ENCODE results near the gene VSTM2B. TPM values are rescaled to one million over a fixed set of nuclear protein-coding genes. Genes with fewer than 3 reads are reported as not detected.

Gene VSTM2B
- total RNA-seq, 1 experiment from 2014 or later, result not detected

GRCh38 chr19:29606420-29606747 lies 80.6 kb downstream of the VSTM2B start:
- Histone ChIP-seq H3K27ac (ENCODE audit: low read length) (peak overlapping the region; percentile 91), H3K9me3 (ENCODE audit: control insufficient read depth, insufficient read depth, low read depth, low read length) (no peaks in the 10 kb centered on the region), H3K4me1 (ENCODE audit: control insufficient read depth, insufficient read depth, low read length) (peaks cover 11% of the 10 kb centered on the region), H3K27me3 (ENCODE audit: control insufficient read depth, insufficient read depth, low read length) (no peaks in the 10 kb centered on the region), H3K4me3 (ENCODE audit: low read depth in 2 of 2, low read length in 2 of 2) (peak overlapping the region; percentile 91 to 93), H3K36me3 (ENCODE audit: control insufficient read depth, insufficient read depth, low read length) (peaks cover 2% of the 10 kb centered on the region; the same call in 1 of the 2 replicates)
- in situ Hi-C loops (cut with HindIII; ENCODE audit: low pct_unique_long_range_greater_than_20kb, low sequenced_read_pairs) (no loop called here), intact Hi-C loops (cut with micrococcal nuclease; ENCODE audit: unreplicated experiment) (no loop called here)
- ChIA-PET POLR2A (interaction anchor here (0.6 to 0.7 kb wide), 3 partner anchors 11 to 76 kb away, joined by 3 to 6 read pairs (median 3); no protein-coding TSS in a partner anchor), CTCF (interaction anchor here (0.5 to 1.0 kb wide), 3 partner anchors 60 to 105 kb away, joined by 3 to 4 read pairs (median 3); no protein-coding TSS in a partner anchor)
- ATAC-seq (peak; percentile 72), DNase-seq (ENCODE audit: low read depth, low spot score) (no peak)
- BruUV-seq (replicated peaks), result TSS peak; percentile 85
- no peak for TF ChIP-seq TCF7L2 (IDR thresholded peaks at IDR 0.05; ENCODE audit: low read depth, low read length)
- TF ChIP-seq REST (IDR thresholded peaks at IDR 0.05; ENCODE audit: insufficient read depth in 1 of 2, low read depth in 2 of 2, low read length in 1 of 2), result no peak
- no peak for TF ChIP-seq POLR2AphosphoS5 (IDR thresholded peaks at IDR 0.05; ENCODE audit: low read depth, low read length)
- no peak for TF ChIP-seq SIN3A (IDR thresholded peaks at IDR 0.05; ENCODE audit: borderline replicate concordance, insufficient read depth, low read depth, low read length)
- TF ChIP-seq CTCF (IDR thresholded peaks at IDR 0.05), result no peak

GRCh38 chr19:29609636-29610035 lies 83.8 kb downstream of the VSTM2B start:
- DNase-seq (ENCODE audit: low read depth, low spot score), result no peak
- intact Hi-C loops (cut with micrococcal nuclease; ENCODE audit: unreplicated experiment) (loop anchor here (1.0 to 2.0 kb wide), 3 partner anchors 59 to 107 kb away; no protein-coding TSS in a partner anchor), in situ Hi-C loops (cut with HindIII; ENCODE audit: low pct_unique_long_range_greater_than_20kb, low sequenced_read_pairs) (no loop called here)
- H3K4me3 ChIP-seq (ENCODE audit: low read depth in 2 of 2, low read length in 2 of 2), result no peak overlapping the region
- no peaks in the 10 kb centered on the region for H3K27me3 ChIP-seq (ENCODE audit: control insufficient read depth, insufficient read depth, low read length)
- no peak overlapping the region for H3K27ac ChIP-seq (ENCODE audit: low read length)
- POLR2A ChIA-PET, result no interaction called here
- CTCF ChIA-PET, result interaction anchor here (1.1 to 2.6 kb wide), 5 partner anchors 9 to 107 kb away, joined by 3 to 14 read pairs (median 4); partner anchors contain the start of gene PLEKHF1
- no TSS peak for BruUV-seq (replicated peaks)
- H3K4me1 ChIP-seq (ENCODE audit: control insufficient read depth, insufficient read depth, low read length), result peaks cover 11% of the 10 kb centered on the region
- no peaks in the 10 kb centered on the region for H3K9me3 ChIP-seq (ENCODE audit: control insufficient read depth, insufficient read depth, low read depth, low read length)
- ATAC-seq, result no peak
- TF ChIP-seq REST (IDR thresholded peaks at IDR 0.05; ENCODE audit: insufficient read depth in 1 of 2, low read depth in 2 of 2, low read length in 1 of 2) (no peak), POLR2AphosphoS5 (IDR thresholded peaks at IDR 0.05; ENCODE audit: low read depth, low read length) (no peak), CTCF (IDR thresholded peaks at IDR 0.05) (no peak), SIN3A (IDR thresholded peaks at IDR 0.05; ENCODE audit: borderline replicate concordance, insufficient read depth, low read depth, low read length) (no peak), TCF7L2 (IDR thresholded peaks at IDR 0.05; ENCODE audit: low read depth, low read length) (no peak)
- H3K36me3 ChIP-seq (ENCODE audit: control insufficient read depth, insufficient read depth, low read length), result peaks cover 7% of the 10 kb centered on the region; the same call in 1 of the 2 replicates
